Esophagus muscularis mucosa (tissue), 4 donors: ENCODE measurements around the gene CEP68.

Source experiments
- EP300 ChIP-seq: sonication (generic); formaldehyde crosslinking; IDR thresholded peaks from one replicate; pipeline ENCODE4 v1.6.1; 2017; ENCODE audit warnings: antibody characterized with exemption
- POLR2A ChIP-seq: fragments of 450-650 bp; IDR thresholded peaks from one replicate; pipeline ENCODE4 v1.6.1; 2017; ENCODE audit warnings: antibody characterized with exemption, moderate library complexity, mild to moderate bottlenecking, low read depth
- POLR2AphosphoS5 ChIP-seq, 2 donors: sonication (generic); formaldehyde crosslinking; IDR thresholded peaks; one replicate each; pipeline ENCODE4 v1.6.1; 2017; ENCODE audit warnings: antibody characterized with exemption in 2 of 2
- TF ChIP-seq, protein P1 (sequence below), 3 experiments: fragments of 200-600 bp in 2 of 3; fragments of 450-650 bp in 1 of 3; sonication (generic) in 2 of 3; IDR thresholded peaks; one replicate each; pipeline ENCODE4 v1.5.1; 2017 to 2019; ENCODE audit warnings: antibody characterized with exemption in 3 of 3, mild to moderate bottlenecking in 2 of 3, moderate library complexity in 1 of 3

DNA sequence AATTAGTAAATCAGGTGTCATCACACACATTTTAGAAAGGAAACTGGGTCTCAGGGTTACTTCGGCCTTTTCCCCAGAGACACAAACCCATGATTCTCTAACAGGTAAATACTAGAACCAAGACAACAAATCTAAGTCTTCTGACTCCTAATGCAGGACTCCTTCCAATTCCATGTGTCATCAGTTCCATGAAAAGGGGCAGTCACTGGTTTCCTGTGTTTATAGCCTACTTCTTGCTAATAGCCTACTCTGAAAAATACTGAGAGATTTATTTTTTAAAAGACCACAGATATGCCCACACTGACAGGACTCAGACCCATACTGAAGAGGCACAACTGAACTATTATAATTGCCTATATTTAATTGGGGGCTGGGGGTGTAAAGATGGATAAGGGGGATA lies 40.7 kb downstream of the CEP68 start:
- no peak for TF ChIP-seq POLR2AphosphoS5 (IDR thresholded peaks at IDR 0.05)
- TF ChIP-seq, protein P1, sequence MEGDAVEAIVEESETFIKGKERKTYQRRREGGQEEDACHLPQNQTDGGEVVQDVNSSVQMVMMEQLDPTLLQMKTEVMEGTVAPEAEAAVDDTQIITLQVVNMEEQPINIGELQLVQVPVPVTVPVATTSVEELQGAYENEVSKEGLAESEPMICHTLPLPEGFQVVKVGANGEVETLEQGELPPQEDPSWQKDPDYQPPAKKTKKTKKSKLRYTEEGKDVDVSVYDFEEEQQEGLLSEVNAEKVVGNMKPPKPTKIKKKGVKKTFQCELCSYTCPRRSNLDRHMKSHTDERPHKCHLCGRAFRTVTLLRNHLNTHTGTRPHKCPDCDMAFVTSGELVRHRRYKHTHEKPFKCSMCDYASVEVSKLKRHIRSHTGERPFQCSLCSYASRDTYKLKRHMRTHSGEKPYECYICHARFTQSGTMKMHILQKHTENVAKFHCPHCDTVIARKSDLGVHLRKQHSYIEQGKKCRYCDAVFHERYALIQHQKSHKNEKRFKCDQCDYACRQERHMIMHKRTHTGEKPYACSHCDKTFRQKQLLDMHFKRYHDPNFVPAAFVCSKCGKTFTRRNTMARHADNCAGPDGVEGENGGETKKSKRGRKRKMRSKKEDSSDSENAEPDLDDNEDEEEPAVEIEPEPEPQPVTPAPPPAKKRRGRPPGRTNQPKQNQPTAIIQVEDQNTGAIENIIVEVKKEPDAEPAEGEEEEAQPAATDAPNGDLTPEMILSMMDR (IDR thresholded peaks at IDR 0.05), result no peak
- TF ChIP-seq POLR2A, result no peak
- TF ChIP-seq EP300, result no peak
